ENCODE results near the gene LBH. TPM values are rescaled to one million over a fixed set of nuclear protein-coding genes. Genes with fewer than 3 reads are reported as not detected.

Gene LBH
- total RNA-seq, 4 donors from 2014 or later: 120 to 1,007 (median 283) TPM

GRCh38 chr2:30301551-30301950 lies 70.2 kb downstream of the LBH start:
- Histone ChIP-seq H3K27ac (replicated peaks in 1 of 4) (peak overlapping the region; percentile 82 to 88 (median 85)), H3K4me1 (peaks cover 28 to 36% (median 32%) of the 10 kb centered on the region in 4 donors), H3K27me3 (no peaks in the 10 kb centered on the region), H3K36me3 (no peaks in the 10 kb centered on the region), H3K4me3 (no peak overlapping the region), H3K9me3 (no peaks in the 10 kb centered on the region)
- no peak for DNase-seq (ENCODE audit: extremely low spot score)
- TF ChIP-seq EP300 (IDR thresholded peaks at IDR 0.05) (no peak), CTCF (IDR thresholded peaks at IDR 0.05) (no peak), POLR2AphosphoS5 (IDR thresholded peaks at IDR 0.05) (no peak), POLR2A (IDR thresholded peaks at IDR 0.05; ENCODE audit: low read depth) (no peak)
- intact Hi-C loops (cut with DNase I): loop anchor here (5.0 kb wide), 2 partner anchors 61 to 391 kb away; no protein-coding TSS in a partner anchor
- WGBS: 92% methylated on average over 7 of the region's 7 CpGs

- Histone ChIP-seq H3K9me3 (no peaks in the 10 kb centered on the region), H3K36me3 (no peaks in the 10 kb centered on the region), H3K27ac (replicated peaks in 1 of 4) (peak overlapping the region in 2 of 4 donors; percentile 83 to 87), H3K4me1 (peaks cover 28 to 36% (median 32%) of the 10 kb centered on the region in 4 donors), H3K4me3 (no peak overlapping the region), H3K27me3 (no peaks in the 10 kb centered on the region)
- DNase-seq (ENCODE audit: extremely low spot score): no peak
- no peak for TF ChIP-seq POLR2A (IDR thresholded peaks at IDR 0.05; ENCODE audit: low read depth)
- no peak for TF ChIP-seq CTCF (IDR thresholded peaks at IDR 0.05)
- no peak for TF ChIP-seq EP300 (IDR thresholded peaks at IDR 0.05)
- no peak for TF ChIP-seq POLR2AphosphoS5 (IDR thresholded peaks at IDR 0.05)
- 98% methylated on average over 5 of the region's 5 CpGs for WGBS
- intact Hi-C loops (cut with DNase I): loop anchor here (5.0 kb wide), 2 partner anchors 60 to 390 kb away; no protein-coding TSS in a partner anchor
Measured at GRCh38 chr2:30302566-30302965, 71.2 kb downstream of the LBH start.

GRCh38 chr2:30303095-30303494 lies 71.8 kb downstream of the LBH start:
- Histone ChIP-seq H3K36me3 (no peaks in the 10 kb centered on the region), H3K4me3 (no peak overlapping the region), H3K9me3 (no peaks in the 10 kb centered on the region), H3K27me3 (no peaks in the 10 kb centered on the region), H3K4me1 (peaks cover 28 to 36% (median 32%) of the 10 kb centered on the region in 4 donors), H3K27ac (replicated peaks in 1 of 4) (no peak overlapping the region)
- intact Hi-C loops (cut with DNase I): loop anchor here (5.0 kb wide), 2 partner anchors 59 to 389 kb away; no protein-coding TSS in a partner anchor
- TF ChIP-seq CTCF (IDR thresholded peaks at IDR 0.05): no peak
- no peak for TF ChIP-seq EP300 (IDR thresholded peaks at IDR 0.05)
- no peak for TF ChIP-seq POLR2A (IDR thresholded peaks at IDR 0.05; ENCODE audit: low read depth)
- TF ChIP-seq POLR2AphosphoS5 (IDR thresholded peaks at IDR 0.05): no peak
- 97% methylated on average over 11 of the region's 11 CpGs for WGBS
- DNase-seq (ENCODE audit: extremely low spot score): no peak

DNA sequence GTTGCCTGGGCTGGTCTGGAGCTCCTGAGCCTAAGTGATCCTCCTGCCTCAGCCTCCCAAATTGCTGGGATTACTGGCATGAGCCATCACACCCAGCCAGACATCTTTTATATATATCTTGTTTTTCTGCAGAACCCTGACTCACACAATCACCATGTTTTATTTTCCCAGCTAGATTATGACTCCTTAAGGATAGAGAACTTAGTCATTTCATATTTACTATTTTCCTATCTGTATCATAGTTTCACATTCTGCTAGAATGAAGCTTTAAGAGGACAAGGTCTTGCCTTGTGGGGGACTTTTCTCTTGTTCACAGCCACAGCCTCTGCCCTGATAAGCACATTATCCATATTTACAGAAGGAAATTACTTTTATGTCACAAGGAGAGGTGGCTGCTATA lies 73.9 kb downstream of the LBH start:
- intact Hi-C loops (cut with DNase I): no loop called here
- TF ChIP-seq EP300 (IDR thresholded peaks at IDR 0.05) (no peak), CTCF (IDR thresholded peaks at IDR 0.05) (no peak), POLR2AphosphoS5 (IDR thresholded peaks at IDR 0.05) (no peak), POLR2A (IDR thresholded peaks at IDR 0.05; ENCODE audit: low read depth) (no peak)
- H3K4me3 ChIP-seq: no peak overlapping the region
- no peaks in the 10 kb centered on the region for H3K27me3 ChIP-seq
- no peaks in the 10 kb centered on the region for H3K36me3 ChIP-seq
- H3K27ac ChIP-seq (replicated peaks in 1 of 4): no peak overlapping the region
- no peak for DNase-seq (ENCODE audit: extremely low spot score)
- no peaks in the 10 kb centered on the region for H3K9me3 ChIP-seq
- H3K4me1 ChIP-seq: peaks cover 19 to 27% (median 21%) of the 10 kb centered on the region in 4 donors

DNA sequence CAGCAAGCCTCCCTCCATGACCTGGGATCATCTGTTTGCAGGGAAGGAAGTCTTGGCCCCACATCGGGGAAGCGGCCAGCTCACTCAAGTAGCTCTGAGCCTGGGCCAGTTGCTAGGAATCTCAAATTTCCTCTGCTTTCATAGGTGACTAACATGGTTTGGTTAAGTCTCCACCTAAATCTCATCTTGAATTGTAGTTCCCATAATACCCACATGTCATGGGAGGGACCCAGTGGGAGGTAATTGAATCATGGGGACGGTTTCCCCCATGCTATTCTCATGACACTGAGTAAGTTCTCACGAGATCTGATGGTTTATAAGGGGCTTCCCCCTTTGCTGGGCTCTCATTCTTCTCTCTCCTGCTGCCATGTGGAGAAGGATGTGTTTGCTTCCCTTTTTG lies 75.2 kb downstream of the LBH start:
- TF ChIP-seq POLR2AphosphoS5 (IDR thresholded peaks at IDR 0.05): no peak
- TF ChIP-seq EP300 (IDR thresholded peaks at IDR 0.05): no peak
- TF ChIP-seq CTCF (IDR thresholded peaks at IDR 0.05): no peak
- no peak for TF ChIP-seq POLR2A (IDR thresholded peaks at IDR 0.05; ENCODE audit: low read depth)
- intact Hi-C loops (cut with DNase I): no loop called here

More for the DNA sequence above, 75.2 kb downstream of the LBH start:
- H3K36me3 ChIP-seq: no peaks in the 10 kb centered on the region
- H3K4me1 ChIP-seq: peaks cover 8 to 14% (median 8%) of the 10 kb centered on the region in 4 donors
- no peaks in the 10 kb centered on the region for H3K27me3 ChIP-seq
- WGBS: 88% methylated on average over 4 of the region's 4 CpGs
- no peak overlapping the region for H3K27ac ChIP-seq (replicated peaks in 1 of 4)
- no peak for DNase-seq (ENCODE audit: extremely low spot score)
- H3K4me3 ChIP-seq: no peak overlapping the region
- no peaks in the 10 kb centered on the region for H3K9me3 ChIP-seq

All from esophagus muscularis mucosa (tissue), 4 donors.